ENCODE data around the gene PRKAG3. TPM values are rescaled to one million over a fixed set of nuclear protein-coding genes. Genes with fewer than 3 reads are reported as not detected.

PRKAG3 gene
- total RNA-seq, 1 experiment from 2014 or later: not detected

GRCh38 chr2:218780851-218781690 is 50.5 kb downstream of the PRKAG3 start:
- intact Hi-C loops (cut with micrococcal nuclease): no loop called here
- no peaks in the 10 kb centered on the region for H3K36me3 Mint-ChIP-seq (ENCODE audit: insufficient read depth, unreplicated experiment)
- no TSS peak for BruUV-seq (replicated peaks)
- no peak overlapping the region for H3K27ac Mint-ChIP-seq (ENCODE audit: low read depth, unreplicated experiment)
- TF ChIP-seq CTCF (IDR thresholded peaks at IDR 0.05; ENCODE audit: unreplicated experiment): no peak
- no peak for DNase-seq (ENCODE audit: unreplicated experiment)
- POLR2A ChIA-PET: interaction anchor here (1.0 kb wide), 1 partner anchor 9 kb away, joined by 3 read pairs; no protein-coding TSS in a partner anchor
- H3K9me3 Mint-ChIP-seq (ENCODE audit: unreplicated experiment): peaks cover 11% of the 10 kb centered on the region
- CTCF ChIA-PET: interaction anchor here (0.6 kb wide), 1 partner anchor 195 kb away, joined by 4 read pairs; no protein-coding TSS in a partner anchor
- no peak overlapping the region for H3K4me3 Mint-ChIP-seq (ENCODE audit: unreplicated experiment)
- H3K4me1 Mint-ChIP-seq (ENCODE audit: insufficient read depth, unreplicated experiment): no peaks in the 10 kb centered on the region
- no peaks in the 10 kb centered on the region for H3K27me3 Mint-ChIP-seq (ENCODE audit: insufficient read depth, unreplicated experiment)

GRCh38 chr2:218780046-218780445 is 51.6 kb downstream of the PRKAG3 start:
- intact Hi-C loops (cut with micrococcal nuclease): no loop called here
- POLR2A ChIA-PET: interaction anchor here (1.2 kb wide), 1 partner anchor 48 kb away, joined by 4 read pairs; no protein-coding TSS in a partner anchor
- Mint-ChIP-seq H3K27ac (ENCODE audit: low read depth, unreplicated experiment) (no peak overlapping the region), H3K36me3 (ENCODE audit: insufficient read depth, unreplicated experiment) (peaks cover 3% of the 10 kb centered on the region), H3K27me3 (ENCODE audit: insufficient read depth, unreplicated experiment) (no peaks in the 10 kb centered on the region), H3K4me1 (ENCODE audit: insufficient read depth, unreplicated experiment) (no peaks in the 10 kb centered on the region), H3K4me3 (ENCODE audit: unreplicated experiment) (no peak overlapping the region), H3K9me3 (ENCODE audit: unreplicated experiment) (peaks cover 15% of the 10 kb centered on the region)
- no peak for TF ChIP-seq CTCF (IDR thresholded peaks at IDR 0.05; ENCODE audit: unreplicated experiment)
- no TSS peak for BruUV-seq (replicated peaks)
- CTCF ChIA-PET: no interaction called here
- DNase-seq (ENCODE audit: unreplicated experiment): no peak

GRCh38 chr2:218777276-218777990 is 54.2 kb downstream of the PRKAG3 start:
- no peak for DNase-seq (ENCODE audit: unreplicated experiment)
- H3K27ac Mint-ChIP-seq (ENCODE audit: low read depth, unreplicated experiment): no peak overlapping the region
- H3K4me1 Mint-ChIP-seq (ENCODE audit: insufficient read depth, unreplicated experiment): no peaks in the 10 kb centered on the region
- intact Hi-C loops (cut with micrococcal nuclease): no loop called here
- H3K9me3 Mint-ChIP-seq (ENCODE audit: unreplicated experiment): peaks cover 15% of the 10 kb centered on the region
- no peak for TF ChIP-seq CTCF (IDR thresholded peaks at IDR 0.05; ENCODE audit: unreplicated experiment)
- ChIA-PET CTCF (interaction anchor here (0.6 kb wide), 2 partner anchors 65 to 253 kb away, joined by 3 read pairs; no protein-coding TSS in a partner anchor), POLR2A (no interaction called here)
- H3K27me3 Mint-ChIP-seq (ENCODE audit: insufficient read depth, unreplicated experiment): no peaks in the 10 kb centered on the region
- H3K36me3 Mint-ChIP-seq (ENCODE audit: insufficient read depth, unreplicated experiment): peaks cover 8% of the 10 kb centered on the region
- BruUV-seq (replicated peaks): no TSS peak
- H3K4me3 Mint-ChIP-seq (ENCODE audit: unreplicated experiment): no peak overlapping the region

- intact Hi-C loops (cut with micrococcal nuclease): no loop called here
- no peak for DNase-seq (ENCODE audit: unreplicated experiment)
- no peak for TF ChIP-seq CTCF (IDR thresholded peaks at IDR 0.05; ENCODE audit: unreplicated experiment)
- no TSS peak for BruUV-seq (replicated peaks)
- H3K9me3 Mint-ChIP-seq (ENCODE audit: unreplicated experiment): peaks cover 15% of the 10 kb centered on the region
- H3K4me3 Mint-ChIP-seq (ENCODE audit: unreplicated experiment): no peak overlapping the region
- ChIA-PET CTCF (interaction anchor here (0.6 to 0.9 kb wide), 2 partner anchors 77 to 254 kb away, joined by 3 read pairs; no protein-coding TSS in a partner anchor), POLR2A (no interaction called here)
- no peak overlapping the region for H3K27ac Mint-ChIP-seq (ENCODE audit: low read depth, unreplicated experiment)
- peaks cover 8% of the 10 kb centered on the region for H3K36me3 Mint-ChIP-seq (ENCODE audit: insufficient read depth, unreplicated experiment)
- no peaks in the 10 kb centered on the region for H3K4me1 Mint-ChIP-seq (ENCODE audit: insufficient read depth, unreplicated experiment)
- no peaks in the 10 kb centered on the region for H3K27me3 Mint-ChIP-seq (ENCODE audit: insufficient read depth, unreplicated experiment)
Measured at GRCh38 chr2:218776488-218776887, 55.1 kb downstream of the PRKAG3 start.

All from MCF 10A (cell line).